Measurements from ENCODE around the gene KIF21A.

Gene KIF21A

GRCh38 chr12:39427360-39427808, 15.5 kb downstream of the KIF21A start:
- no peak overlapping the region for H3K27ac ChIP-seq
- no peak for DNase-seq (ENCODE audit: low read depth, low spot score)

GRCh38 chr12:39426636-39427240, 16.2 kb downstream of the KIF21A start:
- H3K36me3 ChIP-seq (ENCODE audit: insufficient read depth, low read length): no peaks in the 10 kb centered on the region
- no peak overlapping the region for H3K9ac ChIP-seq (ENCODE audit: insufficient read length)
- no peaks in the 10 kb centered on the region for H3K9me3 ChIP-seq (ENCODE audit: low read depth, low read length)
- DNase-seq (ENCODE audit: low read depth, low spot score): no peak
- TF ChIP-seq FOXP2 (optimal IDR thresholded peaks at IDR 0.05; ENCODE audit: control extremely low read depth, extremely low read length, insufficient read depth) (no peak), EZH2 (IDR thresholded peaks at IDR 0.05) (no peak), POLR2AphosphoS5 (IDR thresholded peaks at IDR 0.05; ENCODE audit: borderline replicate concordance, low read depth, low read length) (no peak)
- H3K27ac ChIP-seq: no peak overlapping the region
- H3K4me3 ChIP-seq: no peak overlapping the region

More at GRCh38 chr12:39427360-39427808, 15.5 kb downstream of the KIF21A start:
- no peak overlapping the region for H3K9ac ChIP-seq (ENCODE audit: insufficient read length)
- no peak overlapping the region for H3K4me3 ChIP-seq
- H3K9me3 ChIP-seq (ENCODE audit: low read depth, low read length): no peaks in the 10 kb centered on the region
- H3K36me3 ChIP-seq (ENCODE audit: insufficient read depth, low read length): no peaks in the 10 kb centered on the region
- TF ChIP-seq FOXP2 (optimal IDR thresholded peaks at IDR 0.05; ENCODE audit: control extremely low read depth, extremely low read length, insufficient read depth) (no peak), POLR2AphosphoS5 (IDR thresholded peaks at IDR 0.05; ENCODE audit: borderline replicate concordance, low read depth, low read length) (no peak), EZH2 (IDR thresholded peaks at IDR 0.05) (no peak)

GRCh38 chr12:39420043-39420442, 22.9 kb downstream of the KIF21A start:
- H3K36me3 ChIP-seq (ENCODE audit: insufficient read depth, low read length): no peaks in the 10 kb centered on the region
- no peak overlapping the region for H3K27ac ChIP-seq
- no peaks in the 10 kb centered on the region for H3K9me3 ChIP-seq (ENCODE audit: low read depth, low read length)
- no peak overlapping the region for H3K4me3 ChIP-seq
- no peak for DNase-seq (ENCODE audit: low read depth, low spot score)
- TF ChIP-seq FOXP2 (optimal IDR thresholded peaks at IDR 0.05; ENCODE audit: control extremely low read depth, extremely low read length, insufficient read depth): no peak
- TF ChIP-seq POLR2AphosphoS5 (IDR thresholded peaks at IDR 0.05; ENCODE audit: borderline replicate concordance, low read depth, low read length): no peak
- no peak for TF ChIP-seq EZH2 (IDR thresholded peaks at IDR 0.05)
- no peak overlapping the region for H3K9ac ChIP-seq (ENCODE audit: insufficient read length)

GRCh38 chr12:39419471-39419870, 23.4 kb downstream of the KIF21A start:
- TF ChIP-seq EZH2 (IDR thresholded peaks at IDR 0.05) (no peak), POLR2AphosphoS5 (IDR thresholded peaks at IDR 0.05; ENCODE audit: borderline replicate concordance, low read depth, low read length) (no peak), FOXP2 (optimal IDR thresholded peaks at IDR 0.05; ENCODE audit: control extremely low read depth, extremely low read length, insufficient read depth) (no peak)
- Histone ChIP-seq H3K9me3 (ENCODE audit: low read depth, low read length) (no peaks in the 10 kb centered on the region), H3K9ac (ENCODE audit: insufficient read length) (no peak overlapping the region), H3K36me3 (ENCODE audit: insufficient read depth, low read length) (no peaks in the 10 kb centered on the region), H3K4me3 (no peak overlapping the region), H3K27ac (no peak overlapping the region)
- no peak for DNase-seq (ENCODE audit: low read depth, low spot score)

DNA sequence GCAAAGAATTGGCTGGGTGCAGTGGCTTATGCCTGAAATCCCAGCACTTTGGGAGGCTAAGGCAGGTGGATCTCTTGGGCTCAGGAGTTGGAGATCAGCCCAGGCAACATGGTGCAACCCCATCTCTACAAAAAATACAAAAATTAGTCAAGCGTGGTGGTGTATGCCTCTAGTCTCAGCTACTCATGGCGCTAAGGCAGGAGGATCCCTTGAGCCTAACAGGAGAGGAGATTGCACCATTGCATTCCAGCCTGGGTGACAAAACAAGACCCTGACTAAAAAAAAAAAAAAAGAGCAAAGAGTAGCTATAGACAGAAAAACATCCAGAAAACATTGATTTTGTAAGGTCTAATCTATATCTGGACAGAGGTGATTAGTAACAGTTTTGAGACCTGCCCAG, 25.0 kb downstream of the KIF21A start:
- DNase-seq (ENCODE audit: low read depth, low spot score): no peak
- Histone ChIP-seq H3K9me3 (ENCODE audit: low read depth, low read length) (no peaks in the 10 kb centered on the region), H3K9ac (ENCODE audit: insufficient read length) (no peak overlapping the region), H3K4me3 (no peak overlapping the region), H3K36me3 (ENCODE audit: insufficient read depth, low read length) (no peaks in the 10 kb centered on the region), H3K27ac (no peak overlapping the region)
- TF ChIP-seq FOXP2 (optimal IDR thresholded peaks at IDR 0.05; ENCODE audit: control extremely low read depth, extremely low read length, insufficient read depth) (no peak), POLR2AphosphoS5 (IDR thresholded peaks at IDR 0.05; ENCODE audit: borderline replicate concordance, low read depth, low read length) (no peak), EZH2 (IDR thresholded peaks at IDR 0.05) (no peak)

GRCh38 chr12:39413836-39414771, 28.8 kb downstream of the KIF21A start:
- TF ChIP-seq EZH2 (IDR thresholded peaks at IDR 0.05) (no peak), FOXP2 (optimal IDR thresholded peaks at IDR 0.05; ENCODE audit: control extremely low read depth, extremely low read length, insufficient read depth) (no peak), POLR2AphosphoS5 (IDR thresholded peaks at IDR 0.05; ENCODE audit: borderline replicate concordance, low read depth, low read length) (no peak)
- Histone ChIP-seq H3K27ac (no peak overlapping the region), H3K9ac (ENCODE audit: insufficient read length) (no peak overlapping the region), H3K9me3 (ENCODE audit: low read depth, low read length) (no peaks in the 10 kb centered on the region), H3K36me3 (ENCODE audit: insufficient read depth, low read length) (no peaks in the 10 kb centered on the region), H3K4me3 (no peak overlapping the region)
- no peak for DNase-seq (ENCODE audit: low read depth, low spot score)

- Histone ChIP-seq H3K9me3 (ENCODE audit: low read depth, low read length) (no peaks in the 10 kb centered on the region), H3K4me3 (no peak overlapping the region), H3K36me3 (ENCODE audit: insufficient read depth, low read length) (no peaks in the 10 kb centered on the region), H3K27ac (no peak overlapping the region), H3K9ac (ENCODE audit: insufficient read length) (no peak overlapping the region)
- DNase-seq (ENCODE audit: low read depth, low spot score): no peak
- TF ChIP-seq POLR2AphosphoS5 (IDR thresholded peaks at IDR 0.05; ENCODE audit: borderline replicate concordance, low read depth, low read length) (no peak), FOXP2 (optimal IDR thresholded peaks at IDR 0.05; ENCODE audit: control extremely low read depth, extremely low read length, insufficient read depth) (no peak), EZH2 (IDR thresholded peaks at IDR 0.05) (no peak)
Measured at GRCh38 chr12:39412210-39412609, 30.7 kb downstream of the KIF21A start.

GRCh38 chr12:39406262-39406661, 36.7 kb downstream of the KIF21A start:
- Histone ChIP-seq H3K9ac (ENCODE audit: insufficient read length) (no peak overlapping the region), H3K4me3 (no peak overlapping the region), H3K27ac (no peak overlapping the region), H3K9me3 (ENCODE audit: low read depth, low read length) (no peaks in the 10 kb centered on the region), H3K36me3 (ENCODE audit: insufficient read depth, low read length) (no peaks in the 10 kb centered on the region)
- no peak for DNase-seq (ENCODE audit: low read depth, low spot score)
- TF ChIP-seq EZH2 (IDR thresholded peaks at IDR 0.05) (no peak), FOXP2 (optimal IDR thresholded peaks at IDR 0.05; ENCODE audit: control extremely low read depth, extremely low read length, insufficient read depth) (no peak)
